LNCAP (cell line): Measurements from ENCODE around the gene ZNF639.

Experiments used
- CTCF ChIP-seq: fragments of 450-650 bp; IDR thresholded peaks from 2 replicates; pipeline ENCODE4 v1.5.1; 2017; ENCODE audit warnings: mild to moderate bottlenecking

ZNF639 gene

GRCh38 chr3:179286331-179286730, 36.5 kb upstream of the ZNF639 start:
- no peak for TF ChIP-seq CTCF

- no peak for TF ChIP-seq CTCF
These were observed 34.0 kb upstream of the ZNF639 start for GRCh38 chr3:179288845-179289244.

GRCh38 chr3:179289295-179289694, 33.5 kb upstream of the ZNF639 start:
- no peak for TF ChIP-seq CTCF

GRCh38 chr3:179292450-179292849, 30.4 kb upstream of the ZNF639 start:
- TF ChIP-seq CTCF, result no peak

- TF ChIP-seq CTCF, result no peak
These were observed 24.7 kb upstream of the ZNF639 start for GRCh38 chr3:179297971-179298725.

- TF ChIP-seq CTCF, result no peak
These were observed 23.5 kb upstream of the ZNF639 start for GRCh38 chr3:179299316-179299715.

- TF ChIP-seq CTCF, result no peak
These were observed 22.7 kb upstream of the ZNF639 start for GRCh38 chr3:179299999-179300613.
